H1 (cell line): ENCODE data around the gene ITPR1. TPM values are rescaled to one million over a fixed set of nuclear protein-coding genes. Genes with fewer than 3 reads are reported as not detected.

Experiments
- E2F6 ChIP-seq: IDR thresholded peaks from 2 replicates; pipeline ENCODE4 v1.6.1; 2012; ENCODE audit warnings: inconsistent platforms
- polyA plus RNA-seq, 7 experiments: library from polyadenylated mRNA; depleted of rRNA in 3 of 7; stranded (reverse) in 5 of 7; unstranded in 2 of 7; fragments of >200 nt in 5 of 7; fragments of 200-250 nt in 2 of 7; gene quantifications; 1 replicate in 5 of 7; 2 replicates in 1 of 7; 4 replicates in 1 of 7; pipeline versions ENCODE4 v1.2.1 to v1.2.3, GENCODE V29; 2011 to 2013; ENCODE audit warnings: missing spikeins in 2 of 7, mixed read lengths in 2 of 7
- total RNA-seq: library from RNA; stranded (reverse); fragmentation: NEBNext Ultra II Directional; extraction: Animal tissue kit (Norgen Biotek cat#: 25700); gene quantifications from 2 replicates; pipeline ENCODE4 v1.2.1, GENCODE V29; 2021

Gene ITPR1
- total and polyA plus RNA-seq, 2 of the 8 experiments (the other 6 are each of a cell fraction or from before 2014, with no cell fraction given): 2.5 to 16.3 TPM

- TF ChIP-seq E2F6: no peak
Measured at GRCh38 chr3:4497843-4498324, 4.7 kb downstream of the ITPR1 start (continued).
